ENCODE results near the gene RALGPS1.

- TF ChIP-seq CTCF (IDR thresholded peaks at IDR 0.05) (no peak), EP300 (IDR thresholded peaks at IDR 0.05) (no peak), POLR2A (IDR thresholded peaks at IDR 0.05) (no peak), POLR2AphosphoS5 (IDR thresholded peaks at IDR 0.05) (no peak)
Measured at GRCh38 chr9:127169575-127169883, 254.9 kb downstream of the RALGPS1 start.
